ENCODE data around the gene CCDC167.
A peak's percentile ranks its signal among the peaks of the same experiment; 100 is the strongest.

The CCDC167 gene

GRCh38 chr6:37499433-37500293 lies at the start of gene CCDC167:
Gene CCDC167 (minus strand): TSS chr6:37499893. CDS start chr6:37499863, 30 bp downstream.
- Histone ChIP-seq H3K4me1 (ENCODE audit: control insufficient read depth, insufficient read depth, low read length) (no peaks in the 10 kb centered on the region), H3K27ac (ENCODE audit: low read depth, low read length) (peak within 1 kb of the TSS; percentile 27), H3K27me3 (ENCODE audit: control insufficient read depth, insufficient read depth, low read length) (no peaks in the 10 kb centered on the region), H3K9ac (ENCODE audit: low read length) (peak within 1 kb of the TSS; percentile 38), H3K36me3 (ENCODE audit: control insufficient read depth, insufficient read depth, low read length) (no peaks in the 10 kb centered on the region), H3K4me3 (ENCODE audit: low read length) (peak within 1 kb of the TSS; percentile 91)

- no peak overlapping the region for H3K9ac ChIP-seq (ENCODE audit: low read length)
- H3K4me3 ChIP-seq (ENCODE audit: low read length), result no peak overlapping the region
- H3K36me3 ChIP-seq (ENCODE audit: control insufficient read depth, insufficient read depth, low read length), result no peaks in the 10 kb centered on the region
- H3K4me1 ChIP-seq (ENCODE audit: control insufficient read depth, insufficient read depth, low read length), result no peaks in the 10 kb centered on the region
- H3K27me3 ChIP-seq (ENCODE audit: control insufficient read depth, insufficient read depth, low read length), result no peaks in the 10 kb centered on the region
- no peak overlapping the region for H3K27ac ChIP-seq (ENCODE audit: low read depth, low read length)
Measured at GRCh38 chr6:37549154-37549553, 49.5 kb upstream of the CCDC167 start.

- H3K27ac ChIP-seq (ENCODE audit: low read depth, low read length), result no peak overlapping the region
- H3K27me3 ChIP-seq (ENCODE audit: control insufficient read depth, insufficient read depth, low read length), result no peaks in the 10 kb centered on the region
- no peak overlapping the region for H3K4me3 ChIP-seq (ENCODE audit: low read length)
- H3K9ac ChIP-seq (ENCODE audit: low read length), result no peak overlapping the region
- H3K36me3 ChIP-seq (ENCODE audit: control insufficient read depth, insufficient read depth, low read length), result no peaks in the 10 kb centered on the region
- H3K4me1 ChIP-seq (ENCODE audit: control insufficient read depth, insufficient read depth, low read length), result no peaks in the 10 kb centered on the region
Measured at GRCh38 chr6:37548067-37548674, 48.5 kb upstream of the CCDC167 start.

- Histone ChIP-seq H3K27me3 (ENCODE audit: control insufficient read depth, insufficient read depth, low read length) (no peaks in the 10 kb centered on the region), H3K27ac (ENCODE audit: low read depth, low read length) (no peak overlapping the region), H3K36me3 (ENCODE audit: control insufficient read depth, insufficient read depth, low read length) (no peaks in the 10 kb centered on the region), H3K9ac (ENCODE audit: low read length) (no peak overlapping the region), H3K4me3 (ENCODE audit: low read length) (no peak overlapping the region), H3K4me1 (ENCODE audit: control insufficient read depth, insufficient read depth, low read length) (no peaks in the 10 kb centered on the region)
Measured at GRCh38 chr6:37547564-37548061, 47.9 kb upstream of the CCDC167 start.

GRCh38 chr6:37546141-37546871 lies 46.6 kb upstream of the CCDC167 start:
- Histone ChIP-seq H3K36me3 (ENCODE audit: control insufficient read depth, insufficient read depth, low read length) (no peaks in the 10 kb centered on the region), H3K9ac (ENCODE audit: low read length) (no peak overlapping the region), H3K27ac (ENCODE audit: low read depth, low read length) (no peak overlapping the region), H3K27me3 (ENCODE audit: control insufficient read depth, insufficient read depth, low read length) (no peaks in the 10 kb centered on the region), H3K4me1 (ENCODE audit: control insufficient read depth, insufficient read depth, low read length) (no peaks in the 10 kb centered on the region), H3K4me3 (ENCODE audit: low read length) (no peak overlapping the region)

- no peak overlapping the region for H3K9ac ChIP-seq (ENCODE audit: low read length)
- H3K27me3 ChIP-seq (ENCODE audit: control insufficient read depth, insufficient read depth, low read length), result no peaks in the 10 kb centered on the region
- H3K4me3 ChIP-seq (ENCODE audit: low read length), result no peak overlapping the region
- H3K36me3 ChIP-seq (ENCODE audit: control insufficient read depth, insufficient read depth, low read length), result no peaks in the 10 kb centered on the region
- no peaks in the 10 kb centered on the region for H3K4me1 ChIP-seq (ENCODE audit: control insufficient read depth, insufficient read depth, low read length)
- no peak overlapping the region for H3K27ac ChIP-seq (ENCODE audit: low read depth, low read length)
Measured at GRCh38 chr6:37544530-37544929, 44.8 kb upstream of the CCDC167 start.

GRCh38 chr6:37543361-37543760 lies 43.7 kb upstream of the CCDC167 start:
- Histone ChIP-seq H3K4me1 (ENCODE audit: control insufficient read depth, insufficient read depth, low read length) (no peaks in the 10 kb centered on the region), H3K27ac (ENCODE audit: low read depth, low read length) (no peak overlapping the region), H3K9ac (ENCODE audit: low read length) (no peak overlapping the region), H3K4me3 (ENCODE audit: low read length) (no peak overlapping the region), H3K36me3 (ENCODE audit: control insufficient read depth, insufficient read depth, low read length) (no peaks in the 10 kb centered on the region), H3K27me3 (ENCODE audit: control insufficient read depth, insufficient read depth, low read length) (no peaks in the 10 kb centered on the region)

GRCh38 chr6:37541346-37541745 lies 41.7 kb upstream of the CCDC167 start:
- H3K9ac ChIP-seq (ENCODE audit: low read length), result no peak overlapping the region
- H3K27ac ChIP-seq (ENCODE audit: low read depth, low read length), result no peak overlapping the region
- no peaks in the 10 kb centered on the region for H3K4me1 ChIP-seq (ENCODE audit: control insufficient read depth, insufficient read depth, low read length)
- no peaks in the 10 kb centered on the region for H3K36me3 ChIP-seq (ENCODE audit: control insufficient read depth, insufficient read depth, low read length)
- no peak overlapping the region for H3K4me3 ChIP-seq (ENCODE audit: low read length)
- H3K27me3 ChIP-seq (ENCODE audit: control insufficient read depth, insufficient read depth, low read length), result no peaks in the 10 kb centered on the region

- H3K4me3 ChIP-seq (ENCODE audit: low read length), result no peak overlapping the region
- H3K36me3 ChIP-seq (ENCODE audit: control insufficient read depth, insufficient read depth, low read length), result no peaks in the 10 kb centered on the region
- no peak overlapping the region for H3K27ac ChIP-seq (ENCODE audit: low read depth, low read length)
- peaks cover 4% of the 10 kb centered on the region for H3K27me3 ChIP-seq (ENCODE audit: control insufficient read depth, insufficient read depth, low read length)
- no peaks in the 10 kb centered on the region for H3K4me1 ChIP-seq (ENCODE audit: control insufficient read depth, insufficient read depth, low read length)
- no peak overlapping the region for H3K9ac ChIP-seq (ENCODE audit: low read length)
Measured at GRCh38 chr6:37540390-37540789, 40.7 kb upstream of the CCDC167 start.

- Histone ChIP-seq H3K27ac (ENCODE audit: low read depth, low read length) (no peak overlapping the region), H3K4me3 (ENCODE audit: low read length) (no peak overlapping the region), H3K9ac (ENCODE audit: low read length) (no peak overlapping the region), H3K27me3 (ENCODE audit: control insufficient read depth, insufficient read depth, low read length) (peaks cover 8% of the 10 kb centered on the region), H3K4me1 (ENCODE audit: control insufficient read depth, insufficient read depth, low read length) (no peaks in the 10 kb centered on the region), H3K36me3 (ENCODE audit: control insufficient read depth, insufficient read depth, low read length) (no peaks in the 10 kb centered on the region)
Measured at GRCh38 chr6:37540029-37540352, 40.3 kb upstream of the CCDC167 start.

- no peak overlapping the region for H3K27ac ChIP-seq (ENCODE audit: low read depth, low read length)
- H3K4me3 ChIP-seq (ENCODE audit: low read length), result no peak overlapping the region
- no peaks in the 10 kb centered on the region for H3K4me1 ChIP-seq (ENCODE audit: control insufficient read depth, insufficient read depth, low read length)
- H3K36me3 ChIP-seq (ENCODE audit: control insufficient read depth, insufficient read depth, low read length), result no peaks in the 10 kb centered on the region
- H3K9ac ChIP-seq (ENCODE audit: low read length), result no peak overlapping the region
- peaks cover 8% of the 10 kb centered on the region for H3K27me3 ChIP-seq (ENCODE audit: control insufficient read depth, insufficient read depth, low read length)
Measured at GRCh38 chr6:37539171-37540028, 39.7 kb upstream of the CCDC167 start.

- Histone ChIP-seq H3K9ac (ENCODE audit: low read length) (no peak overlapping the region), H3K36me3 (ENCODE audit: control insufficient read depth, insufficient read depth, low read length) (no peaks in the 10 kb centered on the region)
Measured at GRCh38 chr6:37538107-37538506, 38.4 kb upstream of the CCDC167 start.

More at GRCh38 chr6:37538107-37538506, 38.4 kb upstream of the CCDC167 start:
- no peaks in the 10 kb centered on the region for H3K4me1 ChIP-seq (ENCODE audit: control insufficient read depth, insufficient read depth, low read length)
- no peak overlapping the region for H3K27ac ChIP-seq (ENCODE audit: low read depth, low read length)
- no peak overlapping the region for H3K4me3 ChIP-seq (ENCODE audit: low read length)
- peaks cover 8% of the 10 kb centered on the region for H3K27me3 ChIP-seq (ENCODE audit: control insufficient read depth, insufficient read depth, low read length)
